Fibroblast of the aortic adventitia (primary cell): ENCODE results near the gene PRKAG2. TPM values are rescaled to one million over a fixed set of nuclear protein-coding genes. Genes with fewer than 3 reads are reported as not detected.

Experiments used
- DNase-seq: peaks from one replicate; pipeline ENCODE4 v3.0.0-alpha.2; 2010; ENCODE audit warnings: low read depth
- H3K4me3 ChIP-seq: 2 replicates; pipeline ENCODE4 v1.5.1; 2011; ENCODE audit warnings: low read depth, mild to moderate bottlenecking, control low read depth, low read length, moderate library complexity
- CTCF ChIP-seq: IDR thresholded peaks from 2 replicates; pipeline ENCODE4 v1.5.1; 2011; ENCODE audit warnings: mild to moderate bottlenecking, low read length, control low read depth, inconsistent platforms; ENCODE audit not compliant: insufficient read depth
- total RNA-seq: library from RNA; depleted of rRNA; stranded (reverse); fragments of >200 nt; gene quantifications from 2 replicates; pipeline ENCODE4 v1.2.3, GENCODE V29; 2012; ENCODE audit warnings: low replicate concordance

PRKAG2 gene
- total RNA-seq, 1 donor: 10.0 TPM

GRCh38 chr7:151891182-151891581 lies 14.3 kb upstream of the PRKAG2 start:
- no peak overlapping the region for H3K4me3 ChIP-seq
- no peak for DNase-seq
- no peak for TF ChIP-seq CTCF

GRCh38 chr7:151890355-151891004 lies 13.6 kb upstream of the PRKAG2 start:
- H3K4me3 ChIP-seq: no peak overlapping the region
- TF ChIP-seq CTCF: no peak
- DNase-seq: no peak

- no peak for TF ChIP-seq CTCF
- DNase-seq: no peak
- H3K4me3 ChIP-seq: no peak overlapping the region
Measured at GRCh38 chr7:151889406-151890354, 12.8 kb upstream of the PRKAG2 start.

GRCh38 chr7:151888079-151889067 lies 11.5 kb upstream of the PRKAG2 start:
- no peak for DNase-seq
- no peak for TF ChIP-seq CTCF
- no peak overlapping the region for H3K4me3 ChIP-seq

GRCh38 chr7:151886783-151887182 lies 9.9 kb upstream of the PRKAG2 start:
- no peak for DNase-seq
- TF ChIP-seq CTCF: no peak
- H3K4me3 ChIP-seq: no peak overlapping the region

- DNase-seq: no peak
- H3K4me3 ChIP-seq: no peak overlapping the region
- no peak for TF ChIP-seq CTCF
Measured at GRCh38 chr7:151885202-151885580, 8.3 kb upstream of the PRKAG2 start.
